ENCODE results near the gene HMCN2.
A peak's percentile ranks its signal among the peaks of the same experiment; 100 is the strongest.

Gene HMCN2

DNA sequence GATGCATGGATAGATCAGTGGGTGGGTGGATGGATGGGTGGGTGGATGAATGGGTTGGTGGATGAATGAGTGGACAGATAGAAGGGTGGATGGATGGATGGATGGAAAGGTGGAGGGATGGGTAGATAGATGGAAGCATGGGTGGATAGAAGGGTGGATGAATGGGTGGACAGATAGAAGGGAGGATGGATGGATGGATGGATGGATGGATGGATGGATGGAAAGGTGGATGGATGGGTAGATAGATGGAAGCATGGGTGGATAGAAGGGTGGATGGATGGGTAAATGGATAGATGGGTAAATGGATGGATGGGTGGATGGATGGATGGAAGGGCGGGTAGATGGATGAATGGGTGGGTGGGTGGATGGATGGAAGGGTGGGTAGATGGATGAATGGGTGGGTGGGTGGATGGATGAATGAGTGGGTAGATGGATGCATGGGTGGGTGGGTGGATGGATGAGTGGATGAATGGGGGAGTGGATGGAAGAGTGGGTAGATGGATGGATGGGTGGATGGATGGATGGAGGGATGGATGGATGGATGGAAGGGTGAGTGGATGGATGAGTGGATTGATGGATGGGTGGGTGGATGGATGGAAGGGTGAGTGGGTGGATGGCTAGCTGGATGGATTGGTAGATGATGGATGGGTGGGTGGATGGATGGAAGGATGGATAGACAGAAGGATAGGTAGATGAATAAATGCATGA is 91.5 kb downstream of the HMCN2 start:
- TF ChIP-seq, protein P1, sequence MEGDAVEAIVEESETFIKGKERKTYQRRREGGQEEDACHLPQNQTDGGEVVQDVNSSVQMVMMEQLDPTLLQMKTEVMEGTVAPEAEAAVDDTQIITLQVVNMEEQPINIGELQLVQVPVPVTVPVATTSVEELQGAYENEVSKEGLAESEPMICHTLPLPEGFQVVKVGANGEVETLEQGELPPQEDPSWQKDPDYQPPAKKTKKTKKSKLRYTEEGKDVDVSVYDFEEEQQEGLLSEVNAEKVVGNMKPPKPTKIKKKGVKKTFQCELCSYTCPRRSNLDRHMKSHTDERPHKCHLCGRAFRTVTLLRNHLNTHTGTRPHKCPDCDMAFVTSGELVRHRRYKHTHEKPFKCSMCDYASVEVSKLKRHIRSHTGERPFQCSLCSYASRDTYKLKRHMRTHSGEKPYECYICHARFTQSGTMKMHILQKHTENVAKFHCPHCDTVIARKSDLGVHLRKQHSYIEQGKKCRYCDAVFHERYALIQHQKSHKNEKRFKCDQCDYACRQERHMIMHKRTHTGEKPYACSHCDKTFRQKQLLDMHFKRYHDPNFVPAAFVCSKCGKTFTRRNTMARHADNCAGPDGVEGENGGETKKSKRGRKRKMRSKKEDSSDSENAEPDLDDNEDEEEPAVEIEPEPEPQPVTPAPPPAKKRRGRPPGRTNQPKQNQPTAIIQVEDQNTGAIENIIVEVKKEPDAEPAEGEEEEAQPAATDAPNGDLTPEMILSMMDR (IDR thresholded peaks at IDR 0.05; ENCODE audit: insufficient read depth, low read depth, low read length, missing control alignments), result no peak
- DNase-seq (ENCODE audit: low read depth), result no peak
- H3K4me3 ChIP-seq (ENCODE audit: low read length), result no peak overlapping the region

DNA sequence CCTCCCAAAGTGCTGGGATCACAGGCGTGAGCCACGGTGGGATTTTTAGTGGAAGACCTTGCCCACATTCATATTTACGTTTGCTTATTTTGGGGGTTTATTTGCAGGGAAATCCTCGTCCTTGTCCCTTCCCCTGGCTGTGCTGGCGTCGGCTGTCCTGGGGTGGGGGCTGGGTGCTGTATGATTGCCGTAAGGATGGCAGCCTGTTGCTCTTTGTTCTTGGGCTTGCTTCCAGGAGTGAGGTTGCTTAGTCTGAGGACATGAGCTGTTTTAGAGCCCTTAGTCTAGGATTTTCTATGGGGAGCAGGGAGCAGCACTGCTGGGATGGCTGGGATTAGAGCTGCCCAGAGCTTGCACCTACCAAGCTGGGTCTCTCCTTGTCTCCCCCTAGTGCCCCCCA is 93.4 kb downstream of the HMCN2 start:
- H3K4me3 ChIP-seq (ENCODE audit: low read length), result no peak overlapping the region
- DNase-seq (ENCODE audit: low read depth), result no peak
- TF ChIP-seq, protein P1 (IDR thresholded peaks at IDR 0.05; ENCODE audit: insufficient read depth, low read depth, low read length, missing control alignments), result no peak

DNA sequence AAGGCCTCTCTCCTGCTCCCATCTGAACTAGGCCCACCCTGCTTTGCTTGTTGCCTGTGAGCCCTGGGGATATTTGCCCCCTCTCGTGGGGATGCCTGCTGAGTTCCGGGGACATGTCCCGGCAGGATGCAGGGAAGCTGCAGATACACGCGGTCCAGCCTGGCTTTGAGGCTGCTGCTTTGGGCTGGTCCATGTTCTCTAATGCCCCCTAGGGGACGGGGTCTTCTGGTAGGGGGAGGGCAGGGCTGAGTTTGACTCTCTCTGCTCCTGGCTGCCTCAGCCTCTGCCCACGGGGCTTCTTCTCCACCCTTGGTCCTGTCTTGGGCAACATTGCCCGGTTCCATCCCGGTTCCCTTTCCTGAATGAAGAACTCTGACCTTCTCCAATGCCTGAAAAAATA is 94.3 kb downstream of the HMCN2 start:
- no peak overlapping the region for H3K4me3 ChIP-seq (ENCODE audit: low read length)
- DNase-seq (ENCODE audit: low read depth), result no peak
- TF ChIP-seq, protein P1 (IDR thresholded peaks at IDR 0.05; ENCODE audit: insufficient read depth, low read depth, low read length, missing control alignments), result peak; percentile 5

DNA sequence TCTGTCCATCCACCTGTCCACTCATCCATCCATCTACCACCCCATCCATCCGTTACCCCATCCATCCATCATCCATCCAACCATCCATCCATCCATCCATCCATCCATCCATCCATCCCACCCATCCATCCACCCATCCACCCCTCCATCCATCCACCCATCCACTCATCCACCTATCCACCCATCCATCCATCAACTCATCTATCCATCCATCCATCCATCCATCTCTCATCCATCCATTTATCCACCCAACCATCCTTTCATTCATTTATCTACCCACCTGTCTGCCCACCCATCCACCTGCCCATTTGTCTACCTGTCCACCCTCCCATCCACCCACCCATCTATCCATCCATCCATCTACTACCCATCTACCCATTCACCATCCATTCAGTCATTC is 95.1 kb downstream of the HMCN2 start:
- no peak overlapping the region for H3K4me3 ChIP-seq (ENCODE audit: low read length)
- DNase-seq (ENCODE audit: low read depth), result no peak
- TF ChIP-seq, protein P1 (IDR thresholded peaks at IDR 0.05; ENCODE audit: insufficient read depth, low read depth, low read length, missing control alignments), result no peak

DNA sequence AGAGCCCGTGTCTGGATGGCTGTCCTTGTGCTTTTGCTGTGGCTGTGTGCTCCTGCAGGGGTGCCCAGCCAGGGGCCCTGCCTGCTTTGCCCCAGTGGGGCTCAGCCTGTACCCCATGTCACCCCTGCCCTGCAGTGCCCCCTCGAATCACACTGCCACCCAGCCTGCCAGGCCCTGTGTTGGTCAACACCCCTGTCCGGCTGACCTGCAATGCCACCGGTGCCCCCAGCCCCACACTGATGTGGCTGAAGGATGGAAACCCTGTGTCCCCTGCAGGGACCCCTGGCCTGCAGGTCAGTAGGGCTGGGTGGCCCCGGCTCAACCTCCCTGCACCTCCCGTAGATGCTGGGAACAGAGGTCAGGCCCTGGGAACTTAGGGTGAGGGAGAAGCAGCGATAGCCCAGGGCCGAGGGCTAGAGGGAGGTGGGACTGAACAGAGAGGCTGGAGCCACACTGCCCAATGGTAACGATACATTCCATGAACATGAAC is 96.4 kb downstream of the HMCN2 start:
- no peak for DNase-seq (ENCODE audit: low read depth)
- no peak overlapping the region for H3K4me3 ChIP-seq (ENCODE audit: low read length)
- TF ChIP-seq, protein P1 (IDR thresholded peaks at IDR 0.05; ENCODE audit: insufficient read depth, low read depth, low read length, missing control alignments), result no peak

DNA sequence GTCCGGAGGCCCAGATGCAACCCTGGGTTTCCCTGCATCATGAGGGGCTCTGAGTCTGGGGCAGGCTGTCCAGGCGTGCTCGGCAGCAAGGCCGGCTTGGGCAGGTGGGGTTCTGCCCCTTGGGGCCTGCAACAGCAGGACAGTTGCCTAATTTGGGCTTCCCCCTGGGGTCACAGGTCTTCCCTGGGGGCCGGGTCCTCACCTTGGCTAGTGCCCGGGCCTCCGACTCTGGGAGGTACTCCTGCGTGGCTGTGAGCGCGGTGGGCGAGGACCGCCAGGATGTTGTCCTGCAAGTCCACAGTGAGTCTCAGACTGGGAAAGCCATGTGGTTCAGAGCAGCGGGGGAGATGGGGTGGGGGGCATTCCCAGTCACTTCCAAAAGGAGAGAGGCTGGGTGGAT is 97.1 kb downstream of the HMCN2 start:
- TF ChIP-seq, protein P1 (IDR thresholded peaks at IDR 0.05; ENCODE audit: insufficient read depth, low read depth, low read length, missing control alignments), result no peak
- no peak overlapping the region for H3K4me3 ChIP-seq (ENCODE audit: low read length)

More for the DNA sequence above, 97.1 kb downstream of the HMCN2 start:
- no peak for DNase-seq (ENCODE audit: low read depth)

All from epithelial cell of esophagus (primary cell).